IMR-90 (cell line): ENCODE results near the gene ADGRA3. TPM values are rescaled to one million over a fixed set of nuclear protein-coding genes. Genes with fewer than 3 reads are reported as not detected.

ENCODE experiments used
- ATAC-seq: fragments of 200-7000 bp; cut with Tn5 transposase; 2 replicates; pipeline ENCODE4 v1.9.1; 2020; ENCODE audit warnings: low read depth, mild to moderate bottlenecking, moderate library complexity
- BruUV-seq: library from RNA; stranded (reverse); fragments of 400-500 nt; replicated peaks from 2 replicates; lab custom pipeline; 2021; lab: Mats Ljungman, UMichigan
- CTCF ChIA-PET: fragments of 300-600 bp; formaldehyde crosslinking; extraction: SDS; loops from one replicate; lab custom pipeline; 2021; ENCODE audit warnings: antibody characterized with exemption; lab: Yijun Ruan, JAX
- POLR2A ChIA-PET: fragments of 300-600 bp; sonication (Branson Sonifier 250); formaldehyde crosslinking; loops from one replicate; lab custom pipeline; 2022; ENCODE audit warnings: antibody characterized with exemption; ENCODE audit not compliant: unreplicated experiment; lab: Charles Lee
- DNase-seq: peaks from one replicate; pipeline ENCODE4 v3.0.0; 2013
- H2AFZ ChIP-seq: replicated peaks from 2 replicates; pipeline ENCODE3; 2013; ENCODE audit warnings: low read length, mild to moderate bottlenecking; ENCODE audit not compliant: poor library complexity
- H2AK5ac ChIP-seq: 2 replicates; pipeline ENCODE4 v1.6.1; 2013; ENCODE audit warnings: low read depth, low read length, inconsistent platforms
- H2AK9ac ChIP-seq: replicated peaks from 2 replicates; pipeline ENCODE3; 2013; ENCODE audit warnings: mild to moderate bottlenecking, low read depth, low read length, moderate library complexity; ENCODE audit not compliant: poor library complexity
- H2BK120ac ChIP-seq: 2 replicates; pipeline ENCODE4 v1.6.1; 2013; ENCODE audit warnings: low read depth, low read length, inconsistent platforms
- H2BK15ac ChIP-seq: 3 replicates; pipeline ENCODE4 v1.6.1; 2013; ENCODE audit warnings: low read depth, low read length, inconsistent platforms
- H2BK20ac ChIP-seq: 2 replicates; pipeline ENCODE4 v1.6.1; 2013; ENCODE audit warnings: low read depth, mild to moderate bottlenecking, inconsistent platforms, low read length, moderate library complexity
- H2BK5ac ChIP-seq: 2 replicates; pipeline ENCODE4 v1.6.1; 2013; ENCODE audit warnings: mild to moderate bottlenecking, low read depth, low read length, inconsistent platforms; ENCODE audit not compliant: poor library complexity, severe bottlenecking
- H3K14ac ChIP-seq: replicated peaks from 2 replicates; pipeline ENCODE4 v1.6.1; 2013; ENCODE audit warnings: low read depth, low read length, inconsistent platforms
- H3K18ac ChIP-seq: 2 replicates; pipeline ENCODE4 v1.6.1; 2013; ENCODE audit warnings: low read depth, low read length, control low read depth
- H3K23ac ChIP-seq: 2 replicates; pipeline ENCODE4 v1.6.1; 2013; ENCODE audit warnings: low read depth, low read length, inconsistent platforms
- H3K27ac ChIP-seq: 2 replicates; pipeline ENCODE4 v1.5.1; 2013; ENCODE audit warnings: mild to moderate bottlenecking, control low read depth, low read length; ENCODE audit not compliant: insufficient read depth
- H3K27me3 ChIP-seq: 2 replicates; pipeline ENCODE4 v1.6.1; 2013; ENCODE audit warnings: low read length; ENCODE audit not compliant: control insufficient read depth, insufficient read depth
- H3K36me3 ChIP-seq: 2 replicates; pipeline ENCODE4 v1.6.1; 2013; ENCODE audit warnings: low read length, mixed read lengths; ENCODE audit not compliant: control insufficient read depth, insufficient read depth
- H3K4ac ChIP-seq: 2 replicates; pipeline ENCODE4 v1.6.1; 2013; ENCODE audit warnings: low read depth, low read length, inconsistent platforms
- H3K4me1 ChIP-seq: 2 replicates; pipeline ENCODE4 v1.6.1; 2013; ENCODE audit warnings: low read length, mixed read lengths; ENCODE audit not compliant: control insufficient read depth, insufficient read depth
- H3K4me2 ChIP-seq: 2 replicates; pipeline ENCODE4 v1.6.1; 2013; ENCODE audit warnings: low read depth, mild to moderate bottlenecking, control low read depth, low read length, moderate library complexity
- H3K4me3 ChIP-seq: 2 replicates; pipeline ENCODE4 v1.5.1; 2013; ENCODE audit warnings: low read depth, mild to moderate bottlenecking, control low read depth, low read length, moderate library complexity; ENCODE audit not compliant: insufficient read depth
- H3K56ac ChIP-seq: 2 replicates; pipeline ENCODE4 v1.6.1; 2013; ENCODE audit warnings: low read length, inconsistent platforms; ENCODE audit not compliant: insufficient read depth; ENCODE audit errors: extremely low read depth
- H3K79me1 ChIP-seq, 2 experiments: 2 replicates each; pipeline ENCODE4 v1.6.1; 2013; ENCODE audit warnings: low read length in 2 of 2, inconsistent platforms in 1 of 2, low read depth in 1 of 2
- H3K9ac ChIP-seq: 2 replicates; pipeline ENCODE4 v1.6.1; 2013; ENCODE audit warnings: low read depth, low read length, control low read depth
- H3K9me1 ChIP-seq: 2 replicates; pipeline ENCODE4 v1.6.1; 2013; ENCODE audit warnings: low read length, inconsistent platforms; ENCODE audit not compliant: insufficient read depth
- H3K9me3 ChIP-seq: 2 replicates; pipeline ENCODE4 v1.6.1; 2013; ENCODE audit warnings: low read length; ENCODE audit not compliant: control insufficient read depth, insufficient read depth
- H4K20me1 ChIP-seq: 2 replicates; pipeline ENCODE4 v1.6.1; 2013; ENCODE audit warnings: low read length, inconsistent platforms; ENCODE audit not compliant: insufficient read depth
- H4K5ac ChIP-seq: 2 replicates; pipeline ENCODE4 v1.6.1; 2013; ENCODE audit warnings: mild to moderate bottlenecking, low read depth, low read length, control low read depth
- H4K8ac ChIP-seq, 2 experiments: 2 replicates each; pipeline ENCODE4 v1.6.1; 2013; ENCODE audit warnings: low read depth in 2 of 2, low read length in 2 of 2, control low read depth in 1 of 2, inconsistent platforms in 1 of 2
- H4K91ac ChIP-seq: 2 replicates; pipeline ENCODE4 v1.6.1; 2013; ENCODE audit warnings: low read depth, low read length, inconsistent platforms; ENCODE audit not compliant: insufficient read depth
- CEBPB ChIP-seq: IDR thresholded peaks from 2 replicates; pipeline ENCODE4 v1.6.1; 2012; ENCODE audit warnings: low read depth, low read length, improper control_type of control experiment
- CHD1 ChIP-seq: IDR thresholded peaks from 2 replicates; pipeline ENCODE4 v1.6.1; 2012; ENCODE audit warnings: low read depth, low read length, improper control_type of control experiment
- CTCF ChIP-seq: conservative IDR thresholded peaks from 2 replicates; pipeline ENCODE4 v1.5.1; 2012; ENCODE audit warnings: mild to moderate bottlenecking, low read depth, low read length, improper control_type of control experiment
- ELK1 ChIP-seq: fragments of 150-350 bp; IDR thresholded peaks from 2 replicates; pipeline ENCODE4 v1.6.1; 2016; ENCODE audit warnings: low read depth, mild to moderate bottlenecking, low read length, moderate library complexity, borderline replicate concordance
- FOS ChIP-seq: fragments of 150-350 bp; IDR thresholded peaks from 2 replicates; pipeline ENCODE4 v1.6.1; 2016; ENCODE audit warnings: low read depth, low read length
- MAZ ChIP-seq: IDR thresholded peaks from 2 replicates; pipeline ENCODE4 v1.6.1; 2012; ENCODE audit warnings: low read depth, mild to moderate bottlenecking, low read length, improper control_type of control experiment, moderate library complexity, borderline replicate concordance
- MXI1 ChIP-seq: IDR thresholded peaks from 2 replicates; pipeline ENCODE4 v1.6.1; 2012; ENCODE audit warnings: low read depth, mild to moderate bottlenecking, low read length, moderate library complexity, borderline replicate concordance
- NFE2L2 ChIP-seq: fragments of 150-350 bp; IDR thresholded peaks from 2 replicates; pipeline ENCODE4 v1.6.1; 2016; ENCODE audit warnings: low read depth, mild to moderate bottlenecking, low read length
- POLR2A ChIP-seq: IDR thresholded peaks from 2 replicates; pipeline ENCODE4 v1.6.1; 2012; ENCODE audit warnings: mild to moderate bottlenecking, low read depth, low read length
- RAD21 ChIP-seq: IDR thresholded peaks from 2 replicates; pipeline ENCODE4 v1.6.1; 2012; ENCODE audit warnings: low read length, improper control_type of control experiment
- RCOR1 ChIP-seq: IDR thresholded peaks from 2 replicates; pipeline ENCODE4 v1.6.1; 2012; ENCODE audit warnings: mild to moderate bottlenecking, low read length, improper control_type of control experiment; ENCODE audit not compliant: insufficient replicate concordance
- RFX5 ChIP-seq: IDR thresholded peaks from 2 replicates; pipeline ENCODE4 v1.8.0; 2012; ENCODE audit warnings: low read depth, mild to moderate bottlenecking, low read length, moderate library complexity
- USF2 ChIP-seq: fragments of 150-350 bp; IDR thresholded peaks from 2 replicates; pipeline ENCODE4 v1.6.1; 2017; ENCODE audit warnings: mild to moderate bottlenecking, antibody characterized with exemption, low read length, low read depth
- WGBS, 2 experiments: methylation state at CpG; one replicate each; pipeline versions ENCODE4 v1.1.5 to v1.1.7; 2013; ENCODE audit warnings: missing lambda C conversion rate in 2 of 2; ENCODE audit not compliant: insufficient read length in 1 of 2; ENCODE audit errors: extremely low coverage in 2 of 2; 5-methylcytosine and 5-hydroxymethylcytosine counted together
- dilution Hi-C: fragments of 300-500 bp; cut with HindIII; formaldehyde crosslinking; loops from one replicate; pipeline ENCODE4 v1.14.3; 2018; ENCODE audit warnings: low sequenced_read_pairs; ENCODE audit not compliant: unreplicated experiment
- in situ Hi-C: fragments of 300-500 bp; cut with MboI; formaldehyde crosslinking; loops from 3 replicates; pipeline ENCODE4 v1.14.3; 2019; ENCODE audit warnings: low sequenced_read_pairs, inconsistent platforms, mixed read lengths
- intact Hi-C: fragments of 100-400 bp; cut with micrococcal nuclease; formaldehyde crosslinking; loops from 2 replicates; pipeline ENCODE4 v1.10.0; 2022
- polyA plus RNA-seq, 3 experiments: library from polyadenylated mRNA; depleted of rRNA; stranded (reverse); fragments of >200 nt; gene quantifications; 2 replicates each; pipeline ENCODE4 v1.2.3, GENCODE V29; 2012; ENCODE audit warnings: low replicate concordance in 1 of 3
- total RNA-seq: library from RNA; depleted of rRNA; stranded (reverse); fragments of >200 nt; gene quantifications from 2 replicates; pipeline ENCODE4 v1.2.3, GENCODE V29; 2012

Gene ADGRA3
- total and polyA plus RNA-seq, 2 of the 4 experiments (the other 2 are of a cell fraction) = 20.1 to 28.0 TPM

GRCh38 chr4:22398671-22399070 lies 117.2 kb downstream of the ADGRA3 start:
- no peak overlapping the region for H2AFZ ChIP-seq
- H4K20me1 ChIP-seq = no peaks in the 10 kb centered on the region
- H3K18ac ChIP-seq = no peak overlapping the region
- H2BK120ac ChIP-seq = no peak overlapping the region
- H3K36me3 ChIP-seq = peaks cover 8% of the 10 kb centered on the region
- WGBS, 2 experiments = no CpG with 5 or more reads among the region's 4 CpGs
- no peak overlapping the region for H2AK9ac ChIP-seq
- no peak overlapping the region for H2BK5ac ChIP-seq
- dilution Hi-C loops (no loop called here), intact Hi-C loops (no loop called here), in situ Hi-C loops (no loop called here)
- no peaks in the 10 kb centered on the region for H3K4me1 ChIP-seq
- DNase-seq = no peak
- no peak overlapping the region for H2BK15ac ChIP-seq
- H3K9me3 ChIP-seq = no peaks in the 10 kb centered on the region
- ATAC-seq = no peak
- H4K91ac ChIP-seq = no peak overlapping the region
- H3K14ac ChIP-seq = no peak overlapping the region
- BruUV-seq = no TSS peak
- TF ChIP-seq RFX5 (no peak), CEBPB (no peak), USF2 (no peak), RAD21 (no peak), NFE2L2 (no peak), CHD1 (no peak), RCOR1 (no peak), MXI1 (no peak), ELK1 (no peak), FOS (no peak), POLR2A (no peak), MAZ (no peak), CTCF (no peak)
- H3K27me3 ChIP-seq = no peaks in the 10 kb centered on the region
- CTCF ChIA-PET = no interaction called here
- H3K9me1 ChIP-seq = no peaks in the 10 kb centered on the region; the same call in 1 of the 2 replicates
- no peak overlapping the region for H3K23ac ChIP-seq
- H3K56ac ChIP-seq = no peak overlapping the region
- H3K79me1 ChIP-seq = no peaks in the 10 kb centered on the region
- H3K4me2 ChIP-seq = no peak overlapping the region
- H4K5ac ChIP-seq = no peak overlapping the region
- H3K9ac ChIP-seq = no peak overlapping the region
- no peak overlapping the region for H2BK20ac ChIP-seq
- H3K27ac ChIP-seq = no peak overlapping the region
- no peak overlapping the region for H3K4me3 ChIP-seq
- no peak overlapping the region for H3K4ac ChIP-seq
- no peak overlapping the region for H2AK5ac ChIP-seq
- POLR2A ChIA-PET = no interaction called here
- no peak overlapping the region for H4K8ac ChIP-seq
